ENCODE data around the gene AMOTL2.

AMOTL2 gene

DNA sequence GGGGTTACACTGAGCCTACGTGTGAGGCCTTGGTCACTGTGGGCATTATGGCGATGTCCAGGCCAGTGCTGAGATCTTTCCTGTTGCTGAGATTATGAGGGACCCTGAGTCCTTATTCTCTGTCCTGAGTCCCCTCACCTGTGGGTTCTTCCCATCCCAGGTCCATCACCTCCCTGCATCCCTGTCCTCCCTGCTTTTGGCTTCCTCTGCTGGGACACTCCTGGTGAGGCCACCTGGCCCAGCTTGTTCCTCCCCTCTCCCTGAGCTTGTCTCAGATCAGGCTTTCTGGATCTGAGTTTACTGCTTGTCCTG, 36.1 kb downstream of the AMOTL2 start:
- no peak for DNase-seq (ENCODE audit: extremely low read depth, low read depth)
- TF ChIP-seq, protein P1, sequence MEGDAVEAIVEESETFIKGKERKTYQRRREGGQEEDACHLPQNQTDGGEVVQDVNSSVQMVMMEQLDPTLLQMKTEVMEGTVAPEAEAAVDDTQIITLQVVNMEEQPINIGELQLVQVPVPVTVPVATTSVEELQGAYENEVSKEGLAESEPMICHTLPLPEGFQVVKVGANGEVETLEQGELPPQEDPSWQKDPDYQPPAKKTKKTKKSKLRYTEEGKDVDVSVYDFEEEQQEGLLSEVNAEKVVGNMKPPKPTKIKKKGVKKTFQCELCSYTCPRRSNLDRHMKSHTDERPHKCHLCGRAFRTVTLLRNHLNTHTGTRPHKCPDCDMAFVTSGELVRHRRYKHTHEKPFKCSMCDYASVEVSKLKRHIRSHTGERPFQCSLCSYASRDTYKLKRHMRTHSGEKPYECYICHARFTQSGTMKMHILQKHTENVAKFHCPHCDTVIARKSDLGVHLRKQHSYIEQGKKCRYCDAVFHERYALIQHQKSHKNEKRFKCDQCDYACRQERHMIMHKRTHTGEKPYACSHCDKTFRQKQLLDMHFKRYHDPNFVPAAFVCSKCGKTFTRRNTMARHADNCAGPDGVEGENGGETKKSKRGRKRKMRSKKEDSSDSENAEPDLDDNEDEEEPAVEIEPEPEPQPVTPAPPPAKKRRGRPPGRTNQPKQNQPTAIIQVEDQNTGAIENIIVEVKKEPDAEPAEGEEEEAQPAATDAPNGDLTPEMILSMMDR (IDR thresholded peaks at IDR 0.05; ENCODE audit: low read depth, low read length) = no peak

DNA sequence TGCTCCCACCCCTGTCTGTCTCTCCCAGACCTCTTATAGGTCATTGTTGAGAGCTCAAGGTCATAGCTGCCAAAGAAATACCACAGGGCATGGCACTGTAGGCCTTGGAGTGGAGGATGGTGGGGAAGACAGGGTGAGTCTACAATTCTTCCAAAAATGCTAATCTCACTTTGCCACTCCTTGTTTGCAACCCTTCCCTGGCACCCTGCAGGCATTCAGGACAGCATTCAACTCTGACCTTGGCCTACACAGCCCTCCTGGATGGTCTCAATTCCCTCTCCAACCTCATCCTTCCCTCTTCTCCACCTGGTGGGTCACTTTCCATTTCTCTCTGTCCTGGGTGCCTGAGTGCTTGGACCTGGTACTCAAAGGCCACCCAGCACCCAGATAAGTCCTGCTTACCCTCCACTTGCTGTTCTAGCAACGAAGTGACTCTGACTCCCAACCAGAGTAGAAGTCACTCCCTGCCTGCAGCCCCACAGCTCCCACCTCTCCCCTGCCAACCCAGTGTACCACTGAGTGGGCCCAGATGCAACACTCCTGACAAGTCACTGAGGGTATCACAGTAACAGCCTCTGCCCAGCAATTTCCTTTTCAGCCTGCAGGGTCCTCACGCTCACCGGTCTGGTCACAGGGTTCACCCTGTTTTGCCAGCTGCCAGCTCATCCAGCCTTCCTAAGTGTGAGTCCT, 36.6 kb downstream of the AMOTL2 start:
- TF ChIP-seq, protein P1 (IDR thresholded peaks at IDR 0.05; ENCODE audit: low read depth, low read length) = no peak
- no peak for DNase-seq (ENCODE audit: extremely low read depth, low read depth)

DNA sequence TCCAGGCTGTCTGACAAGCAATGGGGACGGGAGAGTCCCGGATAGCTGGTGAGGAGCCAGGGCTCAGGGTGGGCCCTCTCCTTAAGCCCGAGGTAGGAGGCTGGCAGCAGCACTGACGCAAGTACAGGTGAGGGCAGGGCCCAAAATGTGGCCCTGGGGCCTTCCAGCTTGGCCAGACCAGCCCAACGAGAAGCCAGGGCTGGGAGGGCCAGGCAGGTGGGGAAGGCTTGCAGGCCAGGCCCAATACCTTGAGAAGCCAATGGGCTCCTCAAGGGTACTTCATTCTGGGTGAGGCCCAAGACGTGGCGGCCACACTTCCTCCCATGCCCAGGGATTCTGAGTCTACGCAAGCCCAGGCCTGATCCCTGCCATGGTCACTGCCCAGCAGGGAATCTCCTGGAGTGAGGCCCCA, 37.2 kb downstream of the AMOTL2 start:
- TF ChIP-seq, protein P1 (IDR thresholded peaks at IDR 0.05; ENCODE audit: low read depth, low read length) = no peak
- DNase-seq (ENCODE audit: extremely low read depth, low read depth) = no peak

DNA sequence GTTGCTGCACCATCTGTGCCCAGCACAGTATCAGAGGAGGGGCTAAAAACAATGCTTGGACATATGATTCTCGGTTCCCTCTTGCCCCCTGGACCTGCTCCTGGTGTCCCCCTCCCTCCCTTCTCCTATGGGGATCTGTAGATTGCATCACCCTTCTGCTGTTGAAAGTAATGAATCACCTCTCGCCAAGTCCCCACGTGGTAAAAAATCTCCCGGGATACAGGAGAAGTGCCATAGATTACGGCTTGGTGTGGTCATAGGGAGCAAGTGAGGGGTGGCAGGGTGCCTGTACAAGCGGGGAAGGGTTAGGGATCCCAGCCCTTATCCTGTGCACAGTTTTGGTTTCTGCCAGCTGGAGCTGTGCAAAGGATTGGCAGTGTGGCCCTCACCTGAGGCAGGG, 37.7 kb downstream of the AMOTL2 start:
- TF ChIP-seq, protein P1 (IDR thresholded peaks at IDR 0.05; ENCODE audit: low read depth, low read length) = no peak
- DNase-seq (ENCODE audit: extremely low read depth, low read depth) = no peak

DNA sequence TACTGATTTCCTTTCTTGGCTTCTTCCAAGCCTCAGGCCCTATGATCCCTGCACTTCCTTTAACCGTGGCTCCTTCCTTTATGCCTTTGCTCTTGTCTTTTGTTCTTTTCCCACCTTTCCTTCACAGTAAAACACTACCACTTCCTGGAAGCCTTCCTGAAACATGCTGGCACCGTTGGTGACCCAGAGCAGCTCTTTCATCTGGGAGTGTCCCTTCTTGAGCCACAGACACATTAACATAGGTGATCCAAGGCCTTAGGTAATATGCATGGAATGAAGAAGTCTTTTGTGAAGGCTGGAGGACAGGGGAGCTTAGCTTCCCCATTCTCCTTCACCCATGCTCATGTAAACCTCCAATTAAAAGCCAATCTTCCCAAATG, 39.4 kb downstream of the AMOTL2 start:
- TF ChIP-seq, protein P1 (IDR thresholded peaks at IDR 0.05; ENCODE audit: low read depth, low read length) = no peak

DNA sequence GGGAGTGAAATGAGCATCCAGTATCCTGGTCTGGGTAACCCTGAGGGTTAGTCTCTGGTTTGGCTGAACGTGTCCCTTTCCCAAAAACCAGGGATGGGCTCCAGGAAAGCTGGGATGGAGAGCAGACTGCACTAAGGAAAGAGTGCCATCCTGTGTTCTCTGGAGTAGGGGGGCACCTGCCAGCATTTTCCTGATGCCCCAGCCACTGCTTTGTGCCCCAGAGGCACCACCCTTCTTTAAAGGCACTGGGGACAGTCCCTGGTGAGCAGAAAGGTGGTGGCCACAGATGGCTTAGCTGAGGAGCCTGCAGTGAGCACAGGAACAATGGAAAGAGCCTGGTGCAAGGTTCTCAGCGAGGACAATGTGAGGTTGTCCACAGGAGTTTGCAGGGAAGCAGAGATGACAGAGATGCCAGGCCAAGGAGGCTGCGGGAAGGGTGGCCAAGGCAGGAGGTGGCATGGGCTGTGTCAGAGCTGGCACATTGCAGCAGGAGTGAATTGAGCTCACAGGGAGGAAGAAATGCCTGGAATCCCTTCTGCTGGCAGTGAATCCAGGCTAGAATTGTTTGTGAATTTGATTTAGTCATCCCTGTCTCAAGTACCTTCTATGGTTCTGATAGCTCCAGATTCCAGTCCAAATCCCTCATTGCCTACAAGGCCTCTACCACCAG, 39.9 kb downstream of the AMOTL2 start:
- DNase-seq (ENCODE audit: extremely low read depth, low read depth) = no peak
- TF ChIP-seq, protein P1 (IDR thresholded peaks at IDR 0.05; ENCODE audit: low read depth, low read length) = no peak

More for the DNA sequence above, 39.4 kb downstream of the AMOTL2 start:
- no peak for DNase-seq (ENCODE audit: extremely low read depth, low read depth)

DNA sequence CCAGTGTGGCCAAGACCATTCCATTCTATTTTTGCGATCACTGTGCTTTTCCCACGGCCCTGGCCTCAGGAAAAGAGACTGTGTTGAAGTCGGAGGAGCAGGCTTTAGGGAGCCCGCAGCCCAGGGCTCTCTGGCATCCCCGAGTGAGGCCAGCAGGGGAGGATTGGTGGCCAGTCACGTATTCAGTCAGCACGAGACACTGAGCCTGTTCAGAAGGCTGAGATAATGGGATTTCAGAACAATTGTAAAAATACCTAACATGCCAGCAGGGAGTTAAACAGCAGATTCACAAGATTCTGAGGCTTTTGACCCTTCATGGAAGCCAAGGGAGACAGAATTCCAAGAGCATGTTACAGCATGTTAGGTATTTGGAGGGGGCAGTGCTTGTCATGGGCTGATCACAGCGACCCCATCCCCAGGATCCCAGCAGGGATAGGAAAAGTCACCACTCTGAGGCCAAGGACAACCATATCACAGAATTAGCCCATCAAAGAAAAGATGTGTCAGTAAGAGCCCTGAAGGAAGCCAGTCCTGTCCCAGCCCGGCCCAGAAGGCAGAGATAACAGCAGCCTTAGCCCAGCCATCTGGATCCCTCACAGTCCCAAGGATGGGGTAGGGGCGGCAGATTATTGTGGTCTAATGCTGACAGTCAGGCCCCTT, 40.6 kb downstream of the AMOTL2 start:
- DNase-seq (ENCODE audit: extremely low read depth, low read depth) = no peak
- TF ChIP-seq, protein P1 (IDR thresholded peaks at IDR 0.05; ENCODE audit: low read depth, low read length) = peak; percentile 12
